Measurements from ENCODE around the gene ZNF280C. TPM values are rescaled to one million over a fixed set of nuclear protein-coding genes. Genes with fewer than 3 reads are reported as not detected.

The ZNF280C gene
- total RNA-seq, 1 donor from 2014 or later = 13.2 TPM

GRCh38 chrX:130204647-130205046 is 64.1 kb downstream of the ZNF280C start:
- Mint-ChIP-seq H3K4me1 (ENCODE audit: unreplicated experiment) (no peaks in the 10 kb centered on the region), H3K27me3 (no peaks in the 10 kb centered on the region), H3K27ac (no peak overlapping the region), H3K36me3 (peaks cover 6% of the 10 kb centered on the region), H3K9me3 (no peaks in the 10 kb centered on the region), H3K4me3 (no peak overlapping the region)
- no peak for TF ChIP-seq CTCF (conservative IDR thresholded peaks at IDR 0.05)
- no peak for DNase-seq (ENCODE audit: extremely low spot score, unreplicated experiment)

GRCh38 chrX:130197464-130197863 is 71.2 kb downstream of the ZNF280C start:
- no peak overlapping the region for H3K4me3 Mint-ChIP-seq
- no peak for DNase-seq (ENCODE audit: extremely low spot score, unreplicated experiment)
- no peaks in the 10 kb centered on the region for H3K9me3 Mint-ChIP-seq
- no peak for TF ChIP-seq CTCF (conservative IDR thresholded peaks at IDR 0.05)
- no peak overlapping the region for H3K27ac Mint-ChIP-seq
- no peaks in the 10 kb centered on the region for H3K36me3 Mint-ChIP-seq
- no peaks in the 10 kb centered on the region for H3K4me1 Mint-ChIP-seq (ENCODE audit: unreplicated experiment)
- H3K27me3 Mint-ChIP-seq = peaks cover under 1% of the 10 kb centered on the region

DNA sequence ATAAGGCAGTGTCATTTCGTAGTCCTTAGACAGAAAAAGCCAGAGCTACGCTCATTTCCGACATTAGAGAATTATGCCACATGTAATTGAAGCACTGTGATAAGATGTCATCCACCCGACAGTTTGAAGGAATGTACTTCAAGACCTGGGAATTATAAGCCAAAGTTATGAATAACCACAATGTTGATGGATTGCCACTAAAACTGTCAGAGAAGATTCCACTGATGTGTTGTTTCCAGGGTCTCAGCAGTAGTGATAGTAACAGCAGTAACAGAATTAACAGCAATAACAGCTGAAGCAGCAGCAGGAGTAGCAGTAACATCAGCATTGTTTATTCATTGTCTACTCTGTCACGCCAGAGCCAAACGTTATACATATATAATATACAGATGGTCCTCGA is 72.2 kb downstream of the ZNF280C start:
- peaks cover 3% of the 10 kb centered on the region for H3K27me3 Mint-ChIP-seq
- no peak for DNase-seq (ENCODE audit: extremely low spot score, unreplicated experiment)
- H3K4me3 Mint-ChIP-seq = no peak overlapping the region
- no peaks in the 10 kb centered on the region for H3K4me1 Mint-ChIP-seq (ENCODE audit: unreplicated experiment)
- H3K36me3 Mint-ChIP-seq = no peaks in the 10 kb centered on the region
- no peak for TF ChIP-seq CTCF (conservative IDR thresholded peaks at IDR 0.05)
- no peaks in the 10 kb centered on the region for H3K9me3 Mint-ChIP-seq
- no peak overlapping the region for H3K27ac Mint-ChIP-seq

GRCh38 chrX:130190801-130191200 is 77.9 kb downstream of the ZNF280C start:
- no peak for TF ChIP-seq CTCF (conservative IDR thresholded peaks at IDR 0.05)
- Mint-ChIP-seq H3K4me3 (no peak overlapping the region), H3K9me3 (no peaks in the 10 kb centered on the region), H3K27me3 (peaks cover 3% of the 10 kb centered on the region), H3K36me3 (no peaks in the 10 kb centered on the region), H3K4me1 (ENCODE audit: unreplicated experiment) (no peaks in the 10 kb centered on the region), H3K27ac (no peak overlapping the region)
- DNase-seq (ENCODE audit: extremely low spot score, unreplicated experiment) = no peak

DNA sequence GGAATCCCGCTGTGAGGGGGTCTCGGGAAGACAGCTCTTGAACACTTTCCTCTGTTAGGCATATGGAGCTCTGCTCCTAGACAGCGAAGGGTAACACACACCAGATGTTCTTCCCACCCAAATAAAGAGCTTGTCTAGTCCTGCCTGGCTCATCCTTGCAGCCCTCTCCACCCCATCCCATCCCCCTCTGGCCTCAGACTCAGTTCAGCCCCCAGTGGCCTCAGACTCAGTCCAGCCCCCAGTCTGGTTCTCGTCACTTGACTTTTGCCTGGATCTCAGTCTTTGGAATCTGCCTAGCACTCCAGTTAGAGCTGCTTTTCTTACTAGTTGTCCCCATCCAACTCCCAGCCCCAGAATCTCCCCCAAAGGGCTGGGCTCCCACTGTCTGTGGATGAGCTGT is 82.0 kb downstream of the ZNF280C start:
- no peak for DNase-seq (ENCODE audit: extremely low spot score, unreplicated experiment)
- H3K4me3 Mint-ChIP-seq = no peak overlapping the region
- no peaks in the 10 kb centered on the region for H3K4me1 Mint-ChIP-seq (ENCODE audit: unreplicated experiment)
- TF ChIP-seq CTCF (conservative IDR thresholded peaks at IDR 0.05) = no peak
- no peaks in the 10 kb centered on the region for H3K9me3 Mint-ChIP-seq
- H3K27me3 Mint-ChIP-seq = no peaks in the 10 kb centered on the region
- H3K27ac Mint-ChIP-seq = no peak overlapping the region
- no peaks in the 10 kb centered on the region for H3K36me3 Mint-ChIP-seq

- DNase-seq (ENCODE audit: extremely low spot score, unreplicated experiment) = no peak
- Mint-ChIP-seq H3K27me3 (no peaks in the 10 kb centered on the region), H3K4me1 (ENCODE audit: unreplicated experiment) (peaks cover 2% of the 10 kb centered on the region), H3K9me3 (no peaks in the 10 kb centered on the region), H3K27ac (no peak overlapping the region), H3K36me3 (no peaks in the 10 kb centered on the region), H3K4me3 (no peak overlapping the region)
- no peak for TF ChIP-seq CTCF (conservative IDR thresholded peaks at IDR 0.05)
Observed at GRCh38 chrX:130184857-130185256, 83.8 kb downstream of the ZNF280C start.

Data from type B pancreatic cell (in vitro differentiated cells).